DOHH2 (cell line): ENCODE data around the gene ZER1.

Experiments used
- H3F3A ChIP-seq: fragments of 200-600 bp; sonication (generic), shearing (Covaris generic); 2 replicates; pipeline ENCODE4 v1.6.0; 2016; ENCODE audit warnings: antibody characterized with exemption, mild to moderate bottlenecking; ENCODE audit not compliant: control insufficient read depth, insufficient read depth
- H3K27ac ChIP-seq: fragments of 200-600 bp; sonication (generic); 2 replicates; pipeline ENCODE4 v1.5.1; 2014; ENCODE audit warnings: low read depth, mild to moderate bottlenecking, low read length, moderate library complexity
- H3K27me3 ChIP-seq: fragments of 200-600 bp; sonication (generic); 2 replicates; pipeline ENCODE4 v1.6.1; 2014; ENCODE audit warnings: mild to moderate bottlenecking, low read length, mixed read lengths; ENCODE audit not compliant: control insufficient read depth
- H3K36me3 ChIP-seq: fragments of 200-600 bp; sonication (generic); 2 replicates; pipeline ENCODE4 v1.6.1; 2014; ENCODE audit warnings: mild to moderate bottlenecking, low read length, moderate library complexity, mixed read lengths; ENCODE audit not compliant: control insufficient read depth
- H3K4me1 ChIP-seq: fragments of 200-600 bp; sonication (generic); 2 replicates; pipeline ENCODE4 v1.6.1; 2014; ENCODE audit warnings: mild to moderate bottlenecking, low read length, mixed read lengths; ENCODE audit not compliant: control insufficient read depth
- H3K4me2 ChIP-seq: fragments of 200-600 bp; sonication (generic); 2 replicates; pipeline ENCODE4 v1.6.0; 2014; ENCODE audit warnings: mild to moderate bottlenecking, low read length, moderate library complexity
- H3K4me3 ChIP-seq: fragments of 200-600 bp; sonication (generic); 2 replicates; pipeline ENCODE4 v1.5.1; 2014; ENCODE audit warnings: mild to moderate bottlenecking, low read length, mixed read lengths
- H3K79me2 ChIP-seq: fragments of 200-600 bp; sonication (generic); 2 replicates; pipeline ENCODE4 v1.6.1; 2014; ENCODE audit warnings: mild to moderate bottlenecking, low read length, mixed read lengths; ENCODE audit not compliant: control insufficient read depth
- H3K9me2 ChIP-seq: fragments of 200-600 bp; sonication (generic); replicated peaks from 2 replicates; pipeline ENCODE4 v1.6.1; 2014; ENCODE audit warnings: mild to moderate bottlenecking, low read length, mixed read lengths; ENCODE audit not compliant: control insufficient read depth
- H3K9me3 ChIP-seq: fragments of 200-600 bp; sonication (generic); 2 replicates; pipeline ENCODE4 v1.6.1; 2014; ENCODE audit warnings: antibody characterized with exemption, low read length, mixed read lengths; ENCODE audit not compliant: control insufficient read depth, insufficient read depth
- H4K20me1 ChIP-seq: fragments of 200-600 bp; sonication (generic); 2 replicates; pipeline ENCODE4 v1.6.0; 2014; ENCODE audit warnings: low read depth, mild to moderate bottlenecking, antibody characterized with exemption, low read length, moderate library complexity; ENCODE audit not compliant: control insufficient read depth, insufficient read depth
- CTCF ChIP-seq: fragments of 200-600 bp; sonication (generic); IDR thresholded peaks from one replicate; pipeline ENCODE4 v1.5.1; 2014; ENCODE audit warnings: antibody characterized with exemption, mild to moderate bottlenecking, low read depth, low read length; ENCODE audit not compliant: poor library complexity, severe bottlenecking
- EZH2phosphoT487 ChIP-seq: fragments of 200-600 bp; sonication (generic); IDR thresholded peaks from 2 replicates; pipeline ENCODE4 v1.6.1; 2017; ENCODE audit warnings: borderline replicate concordance, mild to moderate bottlenecking, antibody characterized with exemption, low read length, moderate library complexity, mixed read lengths

The ZER1 gene

GRCh38 chr9:128713941-128714573 lies 57.7 kb downstream of the ZER1 start:
- TF ChIP-seq EZH2phosphoT487 = no peak
- TF ChIP-seq CTCF = no peak
- Histone ChIP-seq H3K9me2 (no peaks in the 10 kb centered on the region), H3K9me3 (no peaks in the 10 kb centered on the region), H3K4me1 (no peaks in the 10 kb centered on the region), H3K27ac (no peak overlapping the region), H3K36me3 (no peaks in the 10 kb centered on the region), H4K20me1 (no peaks in the 10 kb centered on the region), H3F3A (no peaks in the 10 kb centered on the region), H3K4me2 (no peak overlapping the region), H3K27me3 (no peaks in the 10 kb centered on the region), H3K4me3 (no peak overlapping the region), H3K79me2 (no peaks in the 10 kb centered on the region)

- Histone ChIP-seq H3K9me3 (no peaks in the 10 kb centered on the region), H3K27me3 (no peaks in the 10 kb centered on the region), H4K20me1 (no peaks in the 10 kb centered on the region), H3F3A (no peaks in the 10 kb centered on the region), H3K79me2 (no peaks in the 10 kb centered on the region), H3K9me2 (no peaks in the 10 kb centered on the region), H3K4me3 (no peak overlapping the region), H3K27ac (no peak overlapping the region), H3K4me2 (no peak overlapping the region), H3K4me1 (no peaks in the 10 kb centered on the region), H3K36me3 (no peaks in the 10 kb centered on the region)
- TF ChIP-seq EZH2phosphoT487 (no peak), CTCF (no peak)
Observed at GRCh38 chr9:128713411-128713780, 58.3 kb downstream of the ZER1 start.

- Histone ChIP-seq H3K9me2 (no peaks in the 10 kb centered on the region), H3K27me3 (no peaks in the 10 kb centered on the region), H3K4me3 (no peak overlapping the region), H3K9me3 (no peaks in the 10 kb centered on the region), H3K27ac (no peak overlapping the region), H3K79me2 (no peaks in the 10 kb centered on the region), H3F3A (no peaks in the 10 kb centered on the region), H3K4me2 (no peak overlapping the region), H4K20me1 (no peaks in the 10 kb centered on the region), H3K36me3 (no peaks in the 10 kb centered on the region), H3K4me1 (no peaks in the 10 kb centered on the region)
- TF ChIP-seq CTCF = no peak
- TF ChIP-seq EZH2phosphoT487 = no peak
Observed at GRCh38 chr9:128712451-128713410, 59.0 kb downstream of the ZER1 start.
